H9 (cell line): ENCODE measurements around the gene ITPR1. TPM values are rescaled to one million over a fixed set of nuclear protein-coding genes. Genes with fewer than 3 reads are reported as not detected.

ENCODE experiments used
- DNase-seq: peaks from one replicate; pipeline ENCODE4 v3.0.0-alpha.2; 2017
- H2AFZ ChIP-seq: one replicate; pipeline ENCODE4 v1.6.1; 2013; ENCODE audit warnings: mild to moderate bottlenecking, low read length, control low read depth, moderate library complexity
- H2AK5ac ChIP-seq: 2 replicates; pipeline ENCODE4 v1.6.1; 2013; ENCODE audit warnings: low read length, control low read depth, mixed read lengths; ENCODE audit not compliant: insufficient read length
- H2BK120ac ChIP-seq: one replicate; pipeline ENCODE4 v1.6.1; 2013; ENCODE audit warnings: low read depth, mild to moderate bottlenecking, low read length, control low read depth, inconsistent platforms; ENCODE audit not compliant: poor library complexity, severe bottlenecking
- H2BK12ac ChIP-seq: 2 replicates; pipeline ENCODE4 v1.6.1; 2013; ENCODE audit warnings: low read length, control low read depth, mixed read lengths, low read depth; ENCODE audit not compliant: insufficient read length
- H2BK15ac ChIP-seq: 2 replicates; pipeline ENCODE4 v1.6.1; 2013; ENCODE audit warnings: low read depth, low read length, control low read depth
- H2BK20ac ChIP-seq: one replicate; pipeline ENCODE4 v1.6.1; 2013; ENCODE audit warnings: low read depth, mild to moderate bottlenecking, low read length, control low read depth, inconsistent platforms; ENCODE audit not compliant: poor library complexity, severe bottlenecking
- H2BK5ac ChIP-seq: 2 replicates; pipeline ENCODE4 v1.6.1; 2013; ENCODE audit warnings: low read length, control low read depth, mixed read lengths; ENCODE audit not compliant: insufficient read length
- H3K14ac ChIP-seq: 2 replicates; pipeline ENCODE4 v1.6.1; 2013; ENCODE audit warnings: low read length, control low read depth; ENCODE audit not compliant: insufficient read depth
- H3K18ac ChIP-seq: 2 replicates; pipeline ENCODE4 v1.6.1; 2013; ENCODE audit warnings: low read depth, mild to moderate bottlenecking, mixed read lengths, low read length, control low read depth; ENCODE audit not compliant: insufficient read length
- H3K23ac ChIP-seq: 2 replicates; pipeline ENCODE4 v1.6.1; 2013; ENCODE audit warnings: low read length, control low read depth, mixed read lengths, low read depth; ENCODE audit not compliant: insufficient read length
- H3K23me2 ChIP-seq: 2 replicates; pipeline ENCODE4 v1.6.1; 2013; ENCODE audit warnings: low read depth, mild to moderate bottlenecking, mixed read lengths, low read length, control low read depth; ENCODE audit not compliant: insufficient read length, poor library complexity, severe bottlenecking
- H3K27ac ChIP-seq: 2 replicates; pipeline ENCODE4 v1.5.1; 2013; ENCODE audit warnings: low read length, control low read depth, mixed read lengths, low read depth; ENCODE audit not compliant: insufficient read length
- H3K27me3 ChIP-seq: 2 replicates; pipeline ENCODE4 v1.6.1; 2013; ENCODE audit warnings: low read length, control low read depth, inconsistent platforms; ENCODE audit not compliant: insufficient read depth
- H3K4ac ChIP-seq: 2 replicates; pipeline ENCODE4 v1.6.1; 2013; ENCODE audit warnings: low read depth, mild to moderate bottlenecking, control low read depth, inconsistent platforms, low read length, moderate library complexity
- H3K4me1 ChIP-seq: 2 replicates; pipeline ENCODE4 v1.6.1; 2013; ENCODE audit warnings: low read length, control low read depth, inconsistent platforms; ENCODE audit not compliant: insufficient read depth
- H3K4me2 ChIP-seq: 2 replicates; pipeline ENCODE4 v1.6.1; 2013; ENCODE audit warnings: low read length, control low read depth, mixed read lengths; ENCODE audit not compliant: insufficient read length, insufficient read depth
- H3K56ac ChIP-seq: 2 replicates; pipeline ENCODE4 v1.6.1; 2013; ENCODE audit warnings: low read depth, mild to moderate bottlenecking, mixed read lengths, low read length, control low read depth; ENCODE audit not compliant: insufficient read length
- H3K79me1 ChIP-seq: 2 replicates; pipeline ENCODE4 v1.6.1; 2013; ENCODE audit warnings: low read depth, mild to moderate bottlenecking, moderate library complexity, low read length, control low read depth, inconsistent platforms; ENCODE audit not compliant: insufficient read depth, poor library complexity, severe bottlenecking
- H3K79me2 ChIP-seq: 2 replicates; pipeline ENCODE4 v1.6.1; 2013; ENCODE audit warnings: low read length, control low read depth, inconsistent platforms; ENCODE audit not compliant: insufficient read depth
- H3K9ac ChIP-seq: 2 replicates; pipeline ENCODE4 v1.6.1; 2013; ENCODE audit warnings: low read length, control low read depth, mixed read lengths; ENCODE audit not compliant: insufficient read length; ENCODE audit errors: extremely low read depth
- H3K9me3 ChIP-seq: one replicate; pipeline ENCODE4 v1.6.1; 2013; ENCODE audit warnings: low read depth, low read length, inconsistent platforms; ENCODE audit not compliant: control insufficient read depth
- H3T11ph ChIP-seq: one replicate; pipeline ENCODE4 v1.6.1; 2013; ENCODE audit warnings: mild to moderate bottlenecking, low read length, control low read depth, inconsistent platforms
- H4K20me1 ChIP-seq: one replicate; pipeline ENCODE4 v1.6.1; 2013; ENCODE audit not compliant: control insufficient read depth, insufficient read length, insufficient read depth
- H4K5ac ChIP-seq: 2 replicates; pipeline ENCODE4 v1.6.1; 2013; ENCODE audit warnings: low read depth, mild to moderate bottlenecking, mixed read lengths, low read length, control low read depth; ENCODE audit not compliant: insufficient read length
- H4K8ac ChIP-seq: replicated peaks from 2 replicates; pipeline ENCODE4 v1.6.1; 2013; ENCODE audit warnings: low read length, control low read depth, mixed read lengths, low read depth; ENCODE audit not compliant: insufficient read length
- H4K91ac ChIP-seq: 2 replicates; pipeline ENCODE4 v1.6.1; 2013; ENCODE audit warnings: low read depth, mild to moderate bottlenecking, moderate library complexity, mixed read lengths, low read length, control low read depth; ENCODE audit not compliant: insufficient read length
- H3K27ac Mint-ChIP-seq, 3 experiments: 2 replicates in 2 of 3; 3 replicates in 1 of 3; pipeline ENCODE4 v1.8.0; 2020 to 2021; ENCODE audit warnings: mixed read lengths in 3 of 3, mild to moderate bottlenecking in 1 of 3, moderate library complexity in 1 of 3
- H3K27me3 Mint-ChIP-seq: 2 replicates; pipeline ENCODE4 v1.8.0; 2021; ENCODE audit warnings: low read depth, mild to moderate bottlenecking, moderate library complexity, mixed read lengths
- H3K36me3 Mint-ChIP-seq, 3 experiments: 2 replicates in 2 of 3; 3 replicates in 1 of 3; pipeline ENCODE4 v1.8.0; 2020 to 2021; ENCODE audit warnings: low read depth in 3 of 3, mixed read lengths in 3 of 3; ENCODE audit not compliant: insufficient read depth in 1 of 3
- H3K4me1 Mint-ChIP-seq, 2 experiments: 2 replicates each; pipeline ENCODE4 v1.8.0; 2020; ENCODE audit warnings: mixed read lengths in 2 of 2
- H3K4me3 Mint-ChIP-seq, 2 experiments: 2 replicates in 1 of 2; 3 replicates in 1 of 2; pipeline ENCODE4 v1.8.0; 2020 to 2021; ENCODE audit warnings: mild to moderate bottlenecking in 2 of 2, mixed read lengths in 2 of 2, moderate library complexity in 1 of 2
- H3K9me3 Mint-ChIP-seq, 2 experiments: 2 replicates in 1 of 2; 3 replicates in 1 of 2; pipeline ENCODE4 v1.8.0; 2020; ENCODE audit warnings: mild to moderate bottlenecking in 2 of 2, mixed read lengths in 2 of 2, moderate library complexity in 1 of 2
- WGBS: extraction: QIAGEN DNeasy Blood & Tissue Kit; methylation state at CpG from one replicate; pipeline ENCODE4 v1.1.7; 2013; ENCODE audit warnings: missing lambda C conversion rate, low lambda C conversion rate, mixed read lengths; ENCODE audit not compliant: insufficient read length; ENCODE audit errors: extremely low coverage; 5-methylcytosine and 5-hydroxymethylcytosine counted together
- total RNA-seq: library from RNA; stranded (reverse); gene quantifications from 2 replicates; pipeline ENCODE4 v1.2.1, GENCODE V29; 2021
- TF ChIP-seq, protein P1 (sequence below): fragments of 200-600 bp; sonication (generic); conservative IDR thresholded peaks from 3 replicates; pipeline ENCODE4 v1.8.0; 2021; ENCODE audit warnings: antibody characterized with exemption, mild to moderate bottlenecking

Gene ITPR1
- total RNA-seq, 1 experiment from 2014 or later = 4.2 TPM

DNA sequence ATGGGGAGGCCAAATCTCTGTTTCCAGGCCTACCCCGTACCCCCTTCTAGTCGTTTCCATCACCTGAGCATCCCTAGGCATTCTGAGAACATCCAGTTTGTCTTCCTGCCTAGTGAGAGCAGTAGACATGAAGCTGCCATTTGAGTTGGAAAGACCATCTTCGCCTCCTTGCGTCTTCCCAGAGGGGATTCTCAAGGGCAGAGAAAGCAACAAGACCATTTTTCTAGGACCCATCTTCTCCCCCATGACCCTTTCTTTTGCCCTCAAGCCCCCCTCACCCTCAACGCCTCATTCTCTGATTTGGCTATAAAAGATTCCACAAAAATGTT is 337.4 kb downstream of the ITPR1 start:
- no peak overlapping the region for H4K91ac ChIP-seq
- Mint-ChIP-seq H3K9me3 (no peaks in the 10 kb centered on the region), H3K4me1 (peaks cover 9 to 12% of the 10 kb centered on the region in 2 experiments), H3K4me3 (no peak overlapping the region), H3K27ac (peak overlapping the region in 2 of 3 experiments; percentile 46 to 84; a peak in 3 of 7 replicates), H3K36me3 (no peaks in the 10 kb centered on the region), H3K27me3 (no peaks in the 10 kb centered on the region)
- WGBS = no CpG with 5 or more reads among the region's 5 CpGs
- no peak for DNase-seq
- H2AFZ ChIP-seq = no peak overlapping the region
- H3K4ac ChIP-seq = no peak overlapping the region
- H2BK5ac ChIP-seq = no peak overlapping the region
- H3T11ph ChIP-seq = no peak overlapping the region
- no peaks in the 10 kb centered on the region for H3K9me3 ChIP-seq
- TF ChIP-seq, protein P1, sequence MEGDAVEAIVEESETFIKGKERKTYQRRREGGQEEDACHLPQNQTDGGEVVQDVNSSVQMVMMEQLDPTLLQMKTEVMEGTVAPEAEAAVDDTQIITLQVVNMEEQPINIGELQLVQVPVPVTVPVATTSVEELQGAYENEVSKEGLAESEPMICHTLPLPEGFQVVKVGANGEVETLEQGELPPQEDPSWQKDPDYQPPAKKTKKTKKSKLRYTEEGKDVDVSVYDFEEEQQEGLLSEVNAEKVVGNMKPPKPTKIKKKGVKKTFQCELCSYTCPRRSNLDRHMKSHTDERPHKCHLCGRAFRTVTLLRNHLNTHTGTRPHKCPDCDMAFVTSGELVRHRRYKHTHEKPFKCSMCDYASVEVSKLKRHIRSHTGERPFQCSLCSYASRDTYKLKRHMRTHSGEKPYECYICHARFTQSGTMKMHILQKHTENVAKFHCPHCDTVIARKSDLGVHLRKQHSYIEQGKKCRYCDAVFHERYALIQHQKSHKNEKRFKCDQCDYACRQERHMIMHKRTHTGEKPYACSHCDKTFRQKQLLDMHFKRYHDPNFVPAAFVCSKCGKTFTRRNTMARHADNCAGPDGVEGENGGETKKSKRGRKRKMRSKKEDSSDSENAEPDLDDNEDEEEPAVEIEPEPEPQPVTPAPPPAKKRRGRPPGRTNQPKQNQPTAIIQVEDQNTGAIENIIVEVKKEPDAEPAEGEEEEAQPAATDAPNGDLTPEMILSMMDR = no peak
- H3K14ac ChIP-seq = no peak overlapping the region
- no peak overlapping the region for H3K23ac ChIP-seq
- no peak overlapping the region for H2AK5ac ChIP-seq
- H3K27me3 ChIP-seq = no peaks in the 10 kb centered on the region
- H2BK120ac ChIP-seq = no peak overlapping the region
- H3K23me2 ChIP-seq = no peaks in the 10 kb centered on the region
- H3K79me2 ChIP-seq = no peaks in the 10 kb centered on the region
- H3K56ac ChIP-seq = no peak overlapping the region
- H2BK15ac ChIP-seq = no peak overlapping the region
- H3K27ac ChIP-seq = no peak overlapping the region
- no peak overlapping the region for H3K4me2 ChIP-seq
- H2BK12ac ChIP-seq = no peak overlapping the region
- no peak overlapping the region for H4K8ac ChIP-seq
- no peaks in the 10 kb centered on the region for H3K79me1 ChIP-seq
- H3K9ac ChIP-seq = no peak overlapping the region
- H4K5ac ChIP-seq = no peak overlapping the region
- H4K20me1 ChIP-seq = no peaks in the 10 kb centered on the region
- H3K18ac ChIP-seq = no peak overlapping the region
- no peaks in the 10 kb centered on the region; the same call in 1 of the 2 replicates for H3K4me1 ChIP-seq
- H2BK20ac ChIP-seq = no peak overlapping the region
